CD8-positive, alpha-beta memory T cell (primary cell): ENCODE measurements around the gene PLD6. TPM values are rescaled to one million over a fixed set of nuclear protein-coding genes. Genes with fewer than 3 reads are reported as not detected.

Experiments used
- CTCF ChIA-PET: fragments of 350-600 bp; sonication (Branson Sonifier 250); formaldehyde crosslinking; loops from one replicate; lab custom pipeline; 2021; ENCODE audit warnings: antibody characterized with exemption; lab: Charles Lee
- POLR2A ChIA-PET: fragments of 350-600 bp; sonication (Branson Sonifier 250); formaldehyde crosslinking; loops from one replicate; lab custom pipeline; 2021; ENCODE audit warnings: antibody characterized with exemption; lab: Charles Lee
- DNase-seq, 5 donors: peaks; one replicate each; pipeline versions ENCODE4 v3.0.0 to v3.0.0-alpha.2; 2020 to 2022; ENCODE audit warnings: mixed read lengths in 1 of 5
- H3K27ac ChIP-seq: one replicate; pipeline ENCODE4 v1.7.0; 2013; ENCODE audit warnings: low read depth, mild to moderate bottlenecking, low read length, moderate library complexity
- H3K27me3 ChIP-seq: 2 replicates; pipeline ENCODE4 v1.7.0; 2013; ENCODE audit warnings: low read length, mild to moderate bottlenecking; ENCODE audit not compliant: insufficient read depth, poor library complexity, severe bottlenecking
- H3K36me3 ChIP-seq: 2 replicates; pipeline ENCODE4 v1.7.0; 2013; ENCODE audit warnings: mild to moderate bottlenecking, low read length, moderate library complexity; ENCODE audit not compliant: insufficient read depth
- H3K4me1 ChIP-seq: 2 replicates; pipeline ENCODE4 v1.7.0; 2013; ENCODE audit warnings: mild to moderate bottlenecking, low read length, moderate library complexity; ENCODE audit not compliant: insufficient read depth
- H3K4me3 ChIP-seq: 2 replicates; pipeline ENCODE4 v1.7.0; 2013; ENCODE audit warnings: mild to moderate bottlenecking, low read length
- H3K9me3 ChIP-seq: 2 replicates; pipeline ENCODE4 v1.7.0; 2013; ENCODE audit warnings: mild to moderate bottlenecking, low read length
- H3K27ac Mint-ChIP-seq, 8 donors: one replicate each; pipeline ENCODE4 v1.8.0; 2020 to 2021; ENCODE audit warnings: mixed read lengths in 8 of 8, mild to moderate bottlenecking in 6 of 8, inconsistent platforms in 3 of 8, moderate library complexity in 3 of 8
- H3K27me3 Mint-ChIP-seq, 2 donors: one replicate each; pipeline ENCODE4 v1.8.0; 2020 to 2021; ENCODE audit warnings: mixed read lengths in 2 of 2, mild to moderate bottlenecking in 1 of 2, moderate library complexity in 1 of 2
- H3K36me3 Mint-ChIP-seq, 3 donors: one replicate each; pipeline ENCODE4 v1.8.0; 2020 to 2021; ENCODE audit warnings: mixed read lengths in 3 of 3, inconsistent platforms in 1 of 3, mild to moderate bottlenecking in 1 of 3
- H3K4me1 Mint-ChIP-seq, 3 donors: one replicate each; pipeline ENCODE4 v1.8.0; 2020 to 2021; ENCODE audit warnings: mixed read lengths in 3 of 3, inconsistent platforms in 1 of 3, mild to moderate bottlenecking in 1 of 3
- H3K4me3 Mint-ChIP-seq, 7 donors: one replicate each; pipeline ENCODE4 v1.8.0; 2020 to 2021; ENCODE audit warnings: mixed read lengths in 7 of 7, mild to moderate bottlenecking in 6 of 7, moderate library complexity in 4 of 7, inconsistent platforms in 2 of 7
- H3K9me3 Mint-ChIP-seq, 5 donors: one replicate each; pipeline ENCODE4 v1.8.0; 2020 to 2022; ENCODE audit warnings: mixed read lengths in 5 of 5, mild to moderate bottlenecking in 3 of 5, moderate library complexity in 2 of 5, inconsistent platforms in 1 of 5
- polyA plus RNA-seq: library from polyadenylated mRNA; unstranded; fragments of 300-500 nt; fragmentation: Illumina TruSeq; gene quantifications from one replicate; pipeline ENCODE4 v1.2.3, GENCODE V29; 2021
- total RNA-seq, 2 experiments: library from RNA; stranded (reverse); gene quantifications; one replicate each; pipeline ENCODE4 v1.2.3, GENCODE V29; 2021

The PLD6 gene
- total and polyA plus RNA-seq, 3 experiments from 2014 or later, result 6.9 to 28.4 (median 26.5) TPM

DNA sequence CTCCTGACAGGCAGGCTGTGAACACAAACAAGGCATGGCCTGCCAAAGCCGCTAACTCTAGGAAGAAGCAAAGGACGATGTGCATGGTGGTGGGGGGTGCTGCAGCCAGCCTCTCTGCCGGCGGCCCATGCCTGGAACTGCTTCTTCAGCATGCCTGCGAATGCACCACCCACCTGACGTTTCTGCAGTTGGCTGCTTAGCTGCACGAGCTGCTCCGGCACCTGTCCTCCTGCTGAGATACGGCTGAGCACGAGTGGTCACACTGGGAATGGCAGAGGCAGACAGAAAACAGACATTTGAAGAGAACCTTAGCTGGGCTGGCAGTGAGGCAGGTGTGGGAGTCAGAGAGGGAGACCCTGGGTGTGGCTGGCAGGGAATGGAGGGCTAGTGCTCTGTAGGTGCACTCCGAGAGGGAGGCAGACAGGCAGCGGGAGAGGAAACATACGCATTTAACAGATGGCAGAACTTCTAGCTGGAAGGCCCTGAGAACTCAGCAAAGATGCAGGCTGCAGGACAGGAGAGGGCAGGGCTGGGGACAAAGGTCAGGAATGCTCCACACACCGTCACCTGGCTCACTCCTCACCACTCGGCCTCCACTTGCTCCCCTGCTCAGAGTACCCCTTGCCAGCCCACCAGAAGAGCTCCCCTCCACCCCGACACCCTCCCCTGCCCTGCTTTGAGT lies 25.6 kb upstream of the PLD6 start:
- peak overlapping the region in 1 of 8 donors; percentile 38 for H3K27ac Mint-ChIP-seq
- CTCF ChIA-PET, result interaction anchor here (1.0 kb wide), 1 partner anchor 30 kb away, joined by 4 read pairs; no protein-coding TSS in a partner anchor
- peaks cover 18% of the 10 kb centered on the region for H3K36me3 ChIP-seq

DNA sequence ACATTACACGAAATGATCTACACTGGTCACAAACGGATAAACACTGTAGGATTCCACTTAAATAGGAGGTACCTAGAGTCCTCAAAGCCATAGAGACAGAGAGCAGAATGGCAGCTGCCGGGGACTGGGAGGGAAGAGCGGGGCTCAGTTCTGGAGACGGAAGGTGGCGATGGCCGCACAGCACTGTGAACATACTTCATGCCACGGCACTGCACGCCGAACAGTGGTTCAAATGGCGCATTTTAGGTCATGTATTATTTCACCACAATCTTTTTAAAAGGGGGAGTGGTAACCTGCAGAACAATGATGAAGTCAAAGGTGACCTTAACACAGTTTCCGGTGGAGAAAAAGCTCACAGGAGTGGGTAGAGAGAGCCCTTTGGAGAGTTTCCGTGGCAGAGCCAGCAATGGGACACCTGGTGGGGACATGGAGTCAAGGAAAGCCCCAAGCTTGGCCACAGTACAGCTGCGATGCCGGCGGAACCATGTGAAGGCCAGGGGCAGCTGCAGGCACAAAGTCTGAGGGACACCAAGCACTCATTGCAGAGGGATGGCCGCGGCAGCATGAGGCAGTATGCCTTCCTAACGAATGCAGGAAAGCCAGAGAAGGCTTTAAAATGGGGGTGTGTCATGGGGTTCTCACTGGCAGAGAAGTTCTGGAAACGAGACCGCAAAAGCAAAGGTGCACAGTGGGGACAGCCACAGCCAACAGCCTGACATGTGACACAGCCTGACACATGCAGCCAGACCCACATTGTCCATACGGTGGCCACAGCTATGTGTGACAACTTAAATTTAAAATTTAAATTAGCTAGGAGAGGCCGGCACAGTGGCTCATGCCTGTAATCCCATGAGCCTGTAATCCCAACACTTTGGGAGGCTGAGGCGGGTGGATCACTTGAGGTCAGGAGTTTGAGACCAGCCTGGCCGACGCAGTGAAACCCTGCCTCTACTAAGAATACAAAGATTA lies 23.6 kb upstream of the PLD6 start:
- Histone ChIP-seq H3K9me3 (no peaks in the 10 kb centered on the region), H3K27me3 (no peaks in the 10 kb centered on the region), H3K4me1 (no peaks in the 10 kb centered on the region), H3K36me3 (peaks cover 32% of the 10 kb centered on the region), H3K4me3 (no peak overlapping the region), H3K27ac (no peak overlapping the region)
- peak overlapping the region in 1 of 8 donors; percentile 70 for H3K27ac Mint-ChIP-seq
- H3K36me3 Mint-ChIP-seq, result peaks cover 0 to 75% (median 17%) of the 10 kb centered on the region in 3 donors
- no peak overlapping the region for H3K4me3 Mint-ChIP-seq
- no peaks in the 10 kb centered on the region for H3K27me3 Mint-ChIP-seq
- DNase-seq, result no peak
- ChIA-PET POLR2A (no interaction called here), CTCF (interaction anchor here (1.1 kb wide), 1 partner anchor 84 kb away, joined by 3 read pairs; no protein-coding TSS in a partner anchor)
- H3K9me3 Mint-ChIP-seq, result no peaks in the 10 kb centered on the region
- peaks cover 0 to 10% (median 0%) of the 10 kb centered on the region in 3 donors for H3K4me1 Mint-ChIP-seq

More for the DNA sequence above, 25.6 kb upstream of the PLD6 start:
- Mint-ChIP-seq H3K4me3 (no peak overlapping the region), H3K4me1 (peaks cover 16 to 26% (median 16%) of the 10 kb centered on the region in 3 donors), H3K27me3 (no peaks in the 10 kb centered on the region), H3K9me3 (no peaks in the 10 kb centered on the region), H3K36me3 (peaks cover 0 to 61% (median 11%) of the 10 kb centered on the region in 3 donors)
- H3K4me1 ChIP-seq, result peaks cover 14% of the 10 kb centered on the region
- no peak overlapping the region for H3K4me3 ChIP-seq
- no peaks in the 10 kb centered on the region for H3K9me3 ChIP-seq
- DNase-seq, result no peak
- H3K27me3 ChIP-seq, result no peaks in the 10 kb centered on the region
- POLR2A ChIA-PET, result no interaction called here
- H3K27ac ChIP-seq, result no peak overlapping the region

DNA sequence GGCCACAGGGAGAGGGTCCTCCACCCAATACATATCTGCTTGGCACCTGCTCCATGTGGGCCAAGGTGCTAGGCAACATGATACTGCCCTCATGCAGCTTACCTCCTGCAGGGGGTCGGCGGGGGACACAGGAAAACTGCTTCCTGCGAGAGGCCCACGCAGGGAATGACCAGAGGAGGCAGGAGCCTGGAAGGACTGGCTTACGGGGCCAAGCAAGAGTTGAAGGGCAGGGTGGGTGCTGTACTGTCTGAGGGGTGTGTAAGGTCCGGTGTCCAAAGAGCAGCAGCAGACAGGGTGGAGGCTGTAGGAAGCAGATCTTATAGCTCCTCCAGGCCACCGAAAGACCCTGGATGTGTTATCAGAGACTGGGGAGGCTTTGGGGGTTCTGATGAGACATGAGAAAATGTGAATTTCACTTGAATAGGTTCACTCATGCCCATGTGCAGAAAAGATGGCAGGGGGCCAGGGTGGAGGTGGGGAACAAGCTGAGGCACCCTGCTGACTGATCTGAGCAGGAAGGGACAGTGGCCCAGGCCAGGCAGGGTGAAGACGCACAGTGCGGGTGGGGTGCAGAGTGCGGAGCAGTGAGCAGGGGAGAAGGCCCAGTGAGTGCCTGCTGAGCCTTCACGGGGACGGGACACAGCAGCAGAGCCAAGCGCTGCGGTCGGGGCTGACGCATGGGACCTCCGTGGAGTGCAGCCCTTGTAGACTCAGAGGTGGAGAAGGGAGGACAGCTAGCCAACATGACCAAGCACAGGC lies 22.6 kb upstream of the PLD6 start:
- no peak overlapping the region for H3K27ac ChIP-seq
- Mint-ChIP-seq H3K4me1 (peaks cover 0 to 7% (median 0%) of the 10 kb centered on the region in 3 donors), H3K27ac (peak overlapping the region in 1 of 8 donors; percentile 36), H3K27me3 (no peaks in the 10 kb centered on the region), H3K9me3 (no peaks in the 10 kb centered on the region), H3K36me3 (peaks cover 0 to 85% (median 17%) of the 10 kb centered on the region in 3 donors), H3K4me3 (no peak overlapping the region)
- H3K9me3 ChIP-seq, result no peaks in the 10 kb centered on the region
- POLR2A ChIA-PET, result no interaction called here
- no peak for DNase-seq
- no peaks in the 10 kb centered on the region for H3K27me3 ChIP-seq
- peaks cover 32% of the 10 kb centered on the region for H3K36me3 ChIP-seq
- no peak overlapping the region for H3K4me3 ChIP-seq
- CTCF ChIA-PET, result interaction anchor here (1.1 kb wide), 1 partner anchor 85 kb away, joined by 3 read pairs; no protein-coding TSS in a partner anchor
- no peaks in the 10 kb centered on the region for H3K4me1 ChIP-seq

DNA sequence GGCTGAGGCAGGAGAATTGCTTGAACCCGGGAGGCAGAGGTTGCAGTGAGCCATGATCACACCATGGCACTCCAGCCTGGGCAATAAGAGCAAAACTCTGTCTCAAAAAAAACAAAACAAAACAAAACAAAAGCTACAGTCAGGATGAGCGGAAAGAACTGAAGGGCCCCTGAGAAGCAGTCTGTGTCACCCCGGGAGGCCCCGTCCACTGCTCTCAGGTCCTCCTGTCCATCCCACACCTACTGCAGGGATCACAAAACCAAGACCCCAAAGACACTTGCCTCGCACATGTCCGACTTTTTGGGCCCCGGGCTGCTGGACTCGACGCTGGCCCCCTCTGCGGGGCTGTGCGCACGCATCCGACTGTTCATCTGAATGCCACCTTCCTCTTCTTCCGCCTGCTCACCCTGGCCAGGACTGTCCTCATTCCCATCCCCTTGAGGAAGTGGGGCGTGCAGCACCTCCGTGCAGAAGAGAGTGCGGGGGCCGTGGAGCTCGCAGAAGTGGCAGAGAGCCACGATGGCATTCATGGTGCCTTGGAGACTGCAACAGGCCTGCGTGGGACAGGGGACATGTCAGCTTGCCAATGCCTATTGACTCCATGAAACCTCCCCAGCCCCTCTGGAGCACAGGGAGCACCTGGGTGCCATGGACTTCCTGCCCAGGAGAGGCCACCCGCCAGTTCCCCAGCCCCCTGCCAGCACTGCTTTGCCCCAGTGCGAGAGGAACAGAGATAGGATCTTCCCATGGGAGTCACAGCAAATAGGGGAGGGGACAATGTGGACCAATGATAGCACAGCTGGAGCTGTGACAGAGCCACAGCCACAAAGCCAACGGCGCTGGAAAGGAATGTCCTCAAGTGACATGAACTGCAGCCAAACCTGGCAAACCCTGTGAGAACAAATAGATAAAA lies 21.7 kb upstream of the PLD6 start:
- H3K4me3 Mint-ChIP-seq, result no peak overlapping the region
- no peaks in the 10 kb centered on the region for H3K9me3 Mint-ChIP-seq
- no peaks in the 10 kb centered on the region for H3K4me1 ChIP-seq
- H3K27me3 Mint-ChIP-seq, result no peaks in the 10 kb centered on the region
- H3K27ac ChIP-seq, result no peak overlapping the region
- H3K4me1 Mint-ChIP-seq, result peaks cover 0 to 7% (median 0%) of the 10 kb centered on the region in 3 donors
- no peaks in the 10 kb centered on the region for H3K9me3 ChIP-seq
- H3K27me3 ChIP-seq, result no peaks in the 10 kb centered on the region
- H3K36me3 ChIP-seq, result peaks cover 32% of the 10 kb centered on the region
- no peak for DNase-seq
- H3K27ac Mint-ChIP-seq, result peak overlapping the region in 1 of 8 donors; percentile 74
- no peak overlapping the region for H3K4me3 ChIP-seq
- POLR2A ChIA-PET, result no interaction called here
- H3K36me3 Mint-ChIP-seq, result peaks cover 0 to 94% (median 17%) of the 10 kb centered on the region in 3 donors
- CTCF ChIA-PET, result no interaction called here

DNA sequence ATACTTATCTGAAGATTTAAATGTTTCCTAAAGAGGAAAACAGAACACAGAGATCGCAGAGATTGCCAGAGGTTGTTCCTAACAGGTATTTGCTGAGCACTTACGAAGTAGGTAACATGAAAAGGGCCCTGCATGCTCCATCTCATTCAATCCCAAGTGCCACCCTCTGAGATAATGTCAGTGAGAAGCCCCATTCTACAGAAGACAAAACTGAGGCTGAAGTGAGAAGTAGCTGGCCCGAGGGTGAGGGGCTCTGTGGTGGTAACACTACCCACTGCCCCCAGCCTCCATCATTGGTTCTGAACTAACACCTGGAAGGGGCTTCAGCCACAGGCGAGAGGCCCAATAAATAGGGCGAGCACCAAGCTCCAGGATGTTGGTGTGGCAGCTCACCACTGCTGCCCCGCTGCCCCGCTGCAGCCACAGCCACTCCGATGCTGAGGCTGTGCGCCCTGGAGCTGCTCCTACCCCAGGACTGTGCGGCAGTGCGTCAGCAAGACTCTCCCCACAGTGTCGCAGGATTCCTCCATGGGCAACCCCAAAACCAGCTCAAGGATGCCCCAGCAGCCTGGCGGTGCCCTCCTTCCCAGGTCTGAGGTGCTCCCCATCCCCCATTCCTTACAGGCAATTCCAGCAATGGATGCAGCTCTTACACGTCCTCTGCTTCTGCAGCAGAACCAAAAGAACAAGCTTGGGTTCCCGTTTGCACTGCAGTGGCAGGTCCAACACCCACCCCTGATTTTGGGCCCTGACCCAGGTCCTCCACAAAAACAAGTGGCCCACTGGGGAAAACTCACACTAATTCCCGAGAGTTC lies 20.5 kb upstream of the PLD6 start:
- DNase-seq, result no peak
- no peaks in the 10 kb centered on the region for H3K27me3 ChIP-seq
- H3K9me3 ChIP-seq, result no peaks in the 10 kb centered on the region
- no peaks in the 10 kb centered on the region for H3K27me3 Mint-ChIP-seq
- H3K27ac ChIP-seq, result no peak overlapping the region
- H3K4me3 Mint-ChIP-seq, result no peak overlapping the region
- H3K4me1 Mint-ChIP-seq, result no peaks in the 10 kb centered on the region
- ChIA-PET CTCF (no interaction called here), POLR2A (no interaction called here)
- no peak overlapping the region for H3K27ac Mint-ChIP-seq
- H3K4me3 ChIP-seq, result no peak overlapping the region
- H3K9me3 Mint-ChIP-seq, result no peaks in the 10 kb centered on the region
- no peaks in the 10 kb centered on the region for H3K4me1 ChIP-seq
- H3K36me3 ChIP-seq, result peaks cover 32% of the 10 kb centered on the region
- peaks cover 0 to 93% (median 14%) of the 10 kb centered on the region in 3 donors for H3K36me3 Mint-ChIP-seq

DNA sequence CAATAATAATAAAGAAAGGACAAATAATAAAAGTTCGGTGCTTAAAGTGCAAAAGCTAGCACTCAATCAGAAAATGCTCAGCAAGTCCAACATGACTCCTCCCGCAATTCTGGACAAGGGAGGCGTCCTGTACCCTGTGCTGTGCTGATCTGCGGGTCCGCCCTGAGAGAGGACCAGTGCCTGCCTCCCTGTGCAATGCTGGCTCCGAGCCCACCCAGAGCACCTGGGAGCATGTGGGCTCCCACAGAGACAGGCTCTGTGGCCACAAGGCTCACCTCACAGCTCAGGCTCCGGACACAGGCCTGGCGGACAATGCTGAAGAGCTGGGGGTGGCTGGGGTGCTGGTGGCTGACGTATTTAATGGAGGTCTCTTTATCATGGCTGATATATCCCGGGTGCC lies 19.8 kb upstream of the PLD6 start:
- H3K4me1 Mint-ChIP-seq, result no peaks in the 10 kb centered on the region
- H3K4me3 ChIP-seq, result no peak overlapping the region
- H3K4me1 ChIP-seq, result no peaks in the 10 kb centered on the region
- H3K9me3 Mint-ChIP-seq, result no peaks in the 10 kb centered on the region
- H3K27ac Mint-ChIP-seq, result no peak overlapping the region
- peaks cover 37% of the 10 kb centered on the region for H3K36me3 ChIP-seq
- no peak overlapping the region for H3K4me3 Mint-ChIP-seq
- no peak overlapping the region for H3K27ac ChIP-seq
- no peak for DNase-seq
- no peaks in the 10 kb centered on the region for H3K27me3 Mint-ChIP-seq
- ChIA-PET POLR2A (no interaction called here), CTCF (no interaction called here)
- H3K9me3 ChIP-seq, result no peaks in the 10 kb centered on the region
- no peaks in the 10 kb centered on the region for H3K27me3 ChIP-seq
- peaks cover 0 to 95% (median 15%) of the 10 kb centered on the region in 3 donors for H3K36me3 Mint-ChIP-seq
